Neutrophil (primary cell): ENCODE data around the gene FGF14.

Source experiments
- H3K27ac ChIP-seq: fragments of 200-600 bp; sonication (generic); 2 replicates; pipeline ENCODE4 v1.5.1; 2016; ENCODE audit warnings: mild to moderate bottlenecking, moderate library complexity
- H3K27me3 ChIP-seq: fragments of 200-600 bp; sonication (generic); 2 replicates; pipeline ENCODE4 v1.6.0; 2016; ENCODE audit warnings: mild to moderate bottlenecking
- H3K36me3 ChIP-seq: fragments of 200-600 bp; sonication (generic); 2 replicates; pipeline ENCODE4 v1.5.1; 2017
- H3K4me1 ChIP-seq, 2 experiments: fragments of 200-600 bp in 1 of 2; sonication (generic) in 1 of 2; 1 replicate in 1 of 2; 2 replicates in 1 of 2; pipeline versions ENCODE4 v1.5.1 to v1.6.1; 2013 to 2016; ENCODE audit warnings: low read depth in 1 of 2, low read length in 1 of 2, mild to moderate bottlenecking in 1 of 2, moderate library complexity in 1 of 2; ENCODE audit not compliant: control insufficient read depth in 1 of 2, insufficient read depth in 1 of 2
- H3K4me3 ChIP-seq, 2 experiments: fragments of 200-600 bp in 1 of 2; sonication (generic) in 1 of 2; 1 replicate in 1 of 2; 2 replicates in 1 of 2; pipeline ENCODE4 v1.5.1; 2013 to 2016; ENCODE audit warnings: low read depth in 1 of 2, low read length in 1 of 2, mild to moderate bottlenecking in 1 of 2, moderate library complexity in 1 of 2
- H3K9me3 ChIP-seq: fragments of 200-600 bp; sonication (generic); 2 replicates; pipeline ENCODE4 v1.5.1; 2016
- CTCF ChIP-seq: fragments of 200-600 bp; sonication (generic); IDR thresholded peaks from 2 replicates; pipeline ENCODE4 v1.5.1; 2016; ENCODE audit warnings: antibody characterized with exemption

The FGF14 gene

GRCh38 chr13:102275969-102276368 lies 125.9 kb downstream of the FGF14 start:
- Histone ChIP-seq H3K4me3 (no peak overlapping the region), H3K4me1 (no peaks in the 10 kb centered on the region), H3K27ac (no peak overlapping the region), H3K27me3 (no peaks in the 10 kb centered on the region), H3K9me3 (no peaks in the 10 kb centered on the region), H3K36me3 (no peaks in the 10 kb centered on the region)
- TF ChIP-seq CTCF = no peak

- TF ChIP-seq CTCF = no peak
- H3K9me3 ChIP-seq = no peaks in the 10 kb centered on the region
- H3K27me3 ChIP-seq = no peaks in the 10 kb centered on the region
- no peak overlapping the region for H3K4me3 ChIP-seq
- H3K27ac ChIP-seq = no peak overlapping the region
- H3K4me1 ChIP-seq = no peaks in the 10 kb centered on the region
- H3K36me3 ChIP-seq = no peaks in the 10 kb centered on the region
Measured at GRCh38 chr13:102273111-102273510, 128.7 kb downstream of the FGF14 start.

GRCh38 chr13:102267191-102267590 lies 134.7 kb downstream of the FGF14 start:
- Histone ChIP-seq H3K9me3 (no peaks in the 10 kb centered on the region), H3K4me3 (no peak overlapping the region), H3K27ac (no peak overlapping the region), H3K27me3 (no peaks in the 10 kb centered on the region), H3K36me3 (no peaks in the 10 kb centered on the region), H3K4me1 (no peaks in the 10 kb centered on the region)
- no peak for TF ChIP-seq CTCF

- H3K36me3 ChIP-seq = no peaks in the 10 kb centered on the region
- no peak overlapping the region for H3K4me3 ChIP-seq
- no peak overlapping the region for H3K27ac ChIP-seq
- no peak for TF ChIP-seq CTCF
- no peaks in the 10 kb centered on the region for H3K4me1 ChIP-seq
- no peaks in the 10 kb centered on the region for H3K9me3 ChIP-seq
- H3K27me3 ChIP-seq = no peaks in the 10 kb centered on the region
Measured at GRCh38 chr13:102261809-102262208, 140.0 kb downstream of the FGF14 start.

GRCh38 chr13:102261316-102261715 lies 140.5 kb downstream of the FGF14 start:
- Histone ChIP-seq H3K4me3 (no peak overlapping the region), H3K27ac (no peak overlapping the region), H3K36me3 (no peaks in the 10 kb centered on the region), H3K27me3 (no peaks in the 10 kb centered on the region), H3K4me1 (no peaks in the 10 kb centered on the region), H3K9me3 (no peaks in the 10 kb centered on the region)
- TF ChIP-seq CTCF = no peak

- Histone ChIP-seq H3K27ac (no peak overlapping the region), H3K27me3 (no peaks in the 10 kb centered on the region), H3K9me3 (no peaks in the 10 kb centered on the region), H3K4me3 (no peak overlapping the region), H3K4me1 (no peaks in the 10 kb centered on the region), H3K36me3 (no peaks in the 10 kb centered on the region)
- TF ChIP-seq CTCF = no peak
Measured at GRCh38 chr13:102260256-102260655, 141.6 kb downstream of the FGF14 start.
